ENCODE measurements around the gene AGBL1.
"Not testable (repeated sequence)": the region's sequence is repeated elsewhere in the genome, so short reads cannot be mapped to it uniquely, and the experiment has no call there.

AGBL1 gene

DNA sequence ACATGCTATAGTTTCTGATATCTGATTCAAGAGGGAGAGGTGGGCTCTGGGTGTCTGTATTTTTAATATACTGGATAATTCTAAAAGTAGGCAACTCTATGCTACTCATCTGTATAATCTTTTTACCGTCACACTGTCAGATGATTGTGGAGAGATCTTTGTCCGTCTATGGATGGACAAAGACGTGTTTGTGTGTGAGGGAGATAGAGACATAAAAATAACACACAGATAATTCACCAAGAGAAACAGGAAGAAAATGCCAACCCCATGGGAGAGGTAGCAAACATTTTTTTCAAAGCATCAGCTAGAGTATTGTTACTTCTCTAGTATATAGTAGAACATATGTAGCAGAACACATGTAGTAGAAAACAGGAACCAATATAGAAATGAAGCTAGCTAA lies 346.1 kb downstream of the AGBL1 start:
- DNase-seq, result no peak

DNA sequence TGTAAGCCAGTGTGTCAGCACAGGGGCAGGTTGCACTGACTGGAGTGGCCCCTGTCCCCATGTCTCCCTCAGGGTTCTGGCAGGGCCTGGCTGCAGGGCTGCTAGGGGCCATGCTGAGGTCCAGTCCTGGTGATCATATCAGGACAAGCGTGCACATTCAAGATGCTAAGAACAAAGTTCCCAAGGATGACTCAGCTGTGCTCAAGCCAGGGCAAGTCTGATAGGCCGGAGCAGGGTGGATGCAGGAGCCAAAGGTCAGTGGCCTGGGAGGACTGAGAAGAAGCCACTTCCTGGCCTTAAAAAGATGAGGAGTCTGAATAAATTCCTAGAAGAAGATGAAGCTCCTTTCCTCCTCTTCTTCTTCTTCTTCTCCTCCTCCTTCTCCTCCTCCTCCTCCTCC lies 353.2 kb downstream of the AGBL1 start:
- no peak for DNase-seq

DNA sequence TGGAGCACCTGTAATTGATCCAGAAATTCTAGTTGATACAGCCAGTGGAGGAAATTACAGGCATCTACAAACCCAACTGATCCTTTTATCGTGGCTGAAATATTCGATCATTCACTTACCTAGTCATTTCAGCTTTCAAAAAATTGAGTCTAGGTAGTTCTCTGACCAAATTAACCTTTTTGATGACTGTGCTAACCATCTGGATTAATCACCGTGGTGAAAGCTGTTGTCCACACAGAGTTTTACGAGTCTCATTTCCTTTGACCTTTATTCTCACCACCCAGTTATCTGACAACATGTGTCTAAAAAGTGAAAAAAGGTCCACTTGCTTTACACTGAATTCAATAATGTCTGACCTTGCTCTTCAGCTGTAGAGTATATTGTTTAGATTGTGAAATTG lies 354.3 kb downstream of the AGBL1 start:
- no peak for DNase-seq

DNA sequence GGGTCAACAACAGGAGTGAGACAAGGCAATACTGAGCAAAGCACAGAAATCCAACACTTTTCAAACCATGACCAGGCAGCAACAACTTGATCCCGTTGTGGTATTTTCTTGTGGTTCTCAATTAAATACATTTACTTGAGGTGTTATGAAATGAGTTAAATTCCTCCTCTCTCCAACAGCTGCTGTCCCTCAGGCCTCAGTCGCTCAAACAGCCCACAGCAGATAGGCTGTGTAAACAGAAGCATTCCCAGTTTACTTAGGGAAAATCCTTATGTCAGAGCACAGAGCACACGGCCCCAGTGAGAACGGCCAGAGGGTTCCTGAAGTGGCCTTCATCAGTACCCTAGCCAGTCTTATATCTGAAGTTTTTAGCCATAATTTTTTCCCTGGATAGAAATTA lies 359.9 kb downstream of the AGBL1 start:
- no peak for DNase-seq

DNA sequence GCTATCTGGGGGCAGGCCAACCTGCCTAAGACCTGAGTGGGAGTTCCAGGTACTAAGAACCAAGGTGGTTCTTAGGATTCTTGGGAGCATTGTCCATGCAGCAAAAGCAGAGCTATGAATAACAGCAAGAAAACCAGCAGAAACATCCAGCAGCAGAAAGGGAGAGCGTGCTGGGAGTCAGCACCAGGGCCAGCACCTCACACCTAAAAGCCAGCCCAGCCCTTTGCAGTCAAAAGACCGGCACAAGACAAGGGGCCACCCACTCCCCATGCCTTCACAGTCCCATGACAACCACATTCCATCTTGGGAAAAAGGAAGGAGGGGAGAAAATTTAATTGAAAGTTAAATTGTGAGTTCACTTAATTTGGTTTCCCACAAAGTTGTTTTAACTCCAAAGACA lies 364.9 kb downstream of the AGBL1 start:
- DNase-seq, result no peak

DNA sequence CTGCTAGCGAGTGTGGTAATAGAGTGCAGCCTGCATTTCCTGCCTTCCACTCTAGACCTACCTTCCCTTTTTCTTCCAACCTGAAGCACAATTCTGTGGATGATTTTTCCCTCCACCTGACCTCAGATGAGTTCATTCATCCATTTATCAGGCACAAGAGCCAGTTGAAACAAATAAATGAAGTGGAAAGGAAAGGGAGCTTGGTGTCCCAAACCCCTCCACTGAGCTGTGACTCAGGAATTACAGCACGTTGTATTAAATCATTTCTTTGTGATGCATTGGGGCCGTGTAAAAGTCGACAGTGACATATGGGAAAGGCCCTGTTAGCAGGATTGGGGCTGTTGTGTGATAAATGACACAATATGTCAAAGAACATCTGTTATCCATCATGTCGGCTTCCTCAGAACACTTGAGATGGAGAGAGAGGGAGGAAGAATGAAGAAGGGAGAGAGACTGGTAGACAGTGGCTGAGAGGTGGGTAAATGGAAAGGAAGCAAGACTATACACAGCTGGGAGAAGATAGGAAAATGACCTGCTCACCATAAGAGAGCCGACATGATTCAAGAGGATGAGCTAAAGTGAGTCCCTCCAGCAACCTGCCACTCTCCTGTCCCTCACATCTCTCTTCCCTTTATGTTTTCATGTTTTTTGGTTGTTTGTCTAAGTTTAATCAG lies 366.0 kb downstream of the AGBL1 start:
- no peak for DNase-seq

DNA sequence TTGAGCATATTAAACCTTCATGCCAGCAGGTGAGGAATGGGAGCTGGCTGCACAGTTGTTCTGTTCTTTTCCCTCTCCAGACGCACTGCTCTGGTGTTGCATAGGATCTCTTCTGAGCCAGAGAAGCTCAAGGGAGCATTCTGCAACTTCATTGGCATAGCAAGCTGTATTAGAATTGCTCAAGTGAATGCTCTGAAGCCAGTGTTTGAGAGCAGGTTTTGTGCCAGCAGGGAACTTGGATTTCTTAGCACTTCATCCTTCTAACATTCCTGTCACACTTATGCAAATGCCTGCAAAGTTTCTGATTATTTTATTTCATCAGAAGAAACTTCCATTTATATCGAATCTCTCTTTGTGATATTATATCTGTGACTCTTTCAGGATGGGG lies 366.6 kb downstream of the AGBL1 start:
- no peak for DNase-seq

DNA sequence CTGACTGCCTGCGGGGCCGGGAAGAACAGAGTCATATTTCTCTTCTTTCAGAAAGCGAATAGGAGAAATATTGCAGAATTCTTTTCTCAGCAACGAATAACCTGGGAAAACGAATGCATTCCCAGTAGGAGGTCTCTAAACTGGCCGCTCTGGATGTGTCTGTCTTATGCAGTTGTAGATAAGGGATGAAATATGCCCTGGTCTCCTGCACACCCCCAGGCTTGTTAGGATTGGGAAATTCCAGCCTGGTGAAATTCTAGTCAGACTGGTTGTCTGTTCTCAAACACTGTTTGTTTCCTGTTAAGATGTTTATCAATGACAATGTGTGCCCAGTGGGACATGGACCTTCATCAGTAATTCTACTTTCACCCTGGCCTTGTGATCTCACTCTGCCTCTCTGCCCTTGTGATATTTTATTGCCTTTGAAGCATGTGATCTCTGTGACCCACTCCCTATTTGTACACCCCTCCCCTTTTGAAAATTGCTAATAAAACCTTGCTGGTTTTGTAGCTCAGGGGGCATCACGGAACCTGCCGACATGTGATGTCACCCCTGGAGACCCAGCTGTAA lies 385.9 kb downstream of the AGBL1 start:
- DNase-seq, result not testable (repeated sequence)

DNA sequence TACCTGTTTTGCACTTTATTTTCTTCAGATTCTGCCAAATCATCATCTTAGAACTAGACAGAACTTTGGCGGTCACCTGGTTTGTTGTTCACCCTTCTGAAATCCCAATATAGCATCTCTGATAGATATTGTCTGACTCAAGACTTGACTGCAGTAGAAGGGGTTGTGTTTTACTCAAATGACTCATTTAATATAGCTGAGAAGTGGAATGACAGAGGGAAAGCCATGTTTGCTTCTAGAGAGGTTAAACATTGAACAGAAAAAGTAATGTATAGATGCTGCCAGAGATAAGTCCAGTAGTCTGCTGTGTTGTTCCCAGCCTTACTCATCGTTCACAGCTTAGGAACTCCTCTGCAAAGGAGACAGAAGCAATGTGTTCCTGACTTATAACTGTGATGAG lies 402.0 kb downstream of the AGBL1 start:
- no peak for DNase-seq

DNA sequence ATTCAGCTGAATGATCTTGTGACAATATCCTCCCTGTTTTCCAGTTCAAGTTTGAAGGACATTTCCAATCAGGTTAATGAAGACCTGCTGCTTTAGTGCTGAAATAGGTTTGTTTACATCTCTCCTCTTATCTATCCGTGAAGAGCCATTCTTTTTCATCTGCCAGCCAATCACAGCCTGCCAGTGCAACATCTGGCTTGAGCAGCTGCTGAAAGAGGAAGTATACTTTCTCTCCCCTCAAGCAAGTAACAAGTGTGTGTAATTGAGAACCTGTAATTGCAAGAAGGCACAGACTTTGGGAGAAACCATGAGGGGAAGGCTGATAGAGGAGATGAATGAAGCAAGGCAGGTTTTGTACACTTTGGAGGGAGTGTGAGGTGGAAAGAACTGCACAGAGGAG lies 404.3 kb downstream of the AGBL1 start:
- DNase-seq, result no peak

DNA sequence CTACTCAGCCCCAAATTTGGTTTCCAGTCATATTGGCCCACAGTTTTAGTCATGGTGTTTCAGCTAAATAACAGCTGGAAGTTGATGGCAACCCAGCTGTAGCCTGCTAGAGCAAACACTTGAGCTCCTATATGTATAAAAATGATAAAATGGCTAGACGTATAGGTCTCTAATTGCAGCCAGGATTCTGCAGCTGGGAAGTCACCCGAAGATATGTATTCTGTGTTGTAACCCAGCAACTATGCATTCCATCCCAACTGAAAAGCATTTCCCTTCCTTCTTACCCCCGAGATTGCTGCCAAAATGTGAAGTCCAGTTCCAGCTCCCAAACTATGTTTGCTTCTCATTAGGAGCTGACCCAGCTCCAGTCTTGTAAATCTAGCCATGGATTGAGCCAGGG lies 408.4 kb downstream of the AGBL1 start:
- no peak for DNase-seq

DNA sequence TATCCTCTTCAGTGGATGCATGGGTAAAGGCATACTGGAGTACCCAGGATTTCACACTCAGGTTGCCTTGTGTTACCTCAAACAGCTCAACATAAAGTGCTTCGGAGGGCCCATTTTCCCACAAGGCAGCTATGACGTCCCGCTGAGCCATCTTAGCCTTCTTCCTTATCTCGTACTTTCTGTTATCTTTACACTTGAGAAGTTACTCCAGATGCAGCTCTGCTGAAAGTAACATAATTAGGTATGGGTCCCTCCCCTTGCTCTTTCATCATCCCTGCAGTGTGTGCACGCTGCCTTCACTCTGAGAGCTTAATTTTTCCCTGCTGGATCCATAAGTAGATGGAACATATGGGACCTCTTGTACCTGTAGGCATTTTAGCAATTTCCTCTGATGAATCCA lies 410.3 kb downstream of the AGBL1 start:
- DNase-seq, result no peak

DNA sequence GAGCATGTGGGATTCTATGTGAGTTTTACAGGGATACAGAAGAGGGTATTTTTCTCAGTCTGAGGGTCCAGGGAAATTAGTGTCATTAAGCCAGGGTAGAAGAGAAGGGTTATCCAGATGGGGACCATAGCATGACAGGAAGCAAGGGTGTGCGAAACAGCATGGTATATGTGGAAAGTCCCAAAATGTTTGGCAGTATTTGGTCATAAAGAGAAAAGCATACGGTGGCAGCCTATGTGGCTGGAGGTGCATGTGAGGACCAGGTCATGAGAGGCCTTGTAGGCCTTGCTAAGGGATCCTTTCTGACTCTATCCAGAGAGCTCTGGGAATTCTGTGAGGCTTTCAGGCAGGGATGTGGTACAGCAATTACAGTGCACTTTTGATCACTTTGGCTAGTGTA lies 411.4 kb downstream of the AGBL1 start:
- no peak for DNase-seq

DNA sequence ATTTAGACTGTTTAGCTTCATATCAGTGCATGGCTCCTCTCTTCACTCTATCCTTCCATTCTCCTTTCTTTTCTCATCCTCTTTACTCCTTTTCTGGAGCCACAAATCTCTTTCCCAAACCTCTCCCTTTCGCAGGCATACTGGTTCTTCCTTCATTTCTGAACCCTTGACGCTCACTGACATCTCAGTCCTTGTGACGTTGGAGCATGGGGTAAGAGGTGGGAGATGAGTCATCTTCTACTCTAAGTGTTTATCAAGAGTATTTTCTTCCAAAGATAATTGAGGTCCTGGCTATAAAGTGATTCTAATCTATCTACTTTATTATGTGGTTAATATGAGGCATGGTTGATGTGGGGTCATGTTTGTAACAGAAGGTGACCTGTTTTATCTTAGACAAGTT lies 414.2 kb downstream of the AGBL1 start:
- DNase-seq, result no peak

DNA sequence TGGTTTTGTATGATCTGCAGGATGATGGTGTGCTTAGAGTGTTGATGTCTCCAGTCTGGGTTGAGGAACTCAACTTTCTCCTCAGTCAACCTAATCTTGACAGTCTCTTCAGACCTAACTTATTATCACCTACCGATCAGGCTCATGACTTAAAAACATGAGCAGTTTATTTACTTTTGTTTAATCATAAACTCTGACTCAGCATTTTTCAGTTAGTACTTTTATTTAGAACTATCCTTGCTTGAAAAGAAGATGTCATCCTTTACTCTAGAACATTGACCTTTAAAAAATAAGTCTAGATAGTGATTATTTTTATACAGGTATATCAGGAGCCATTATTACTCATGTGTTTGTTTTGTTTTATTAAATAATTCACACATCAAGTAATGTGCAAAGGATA lies 414.8 kb downstream of the AGBL1 start:
- no peak for DNase-seq

DNA sequence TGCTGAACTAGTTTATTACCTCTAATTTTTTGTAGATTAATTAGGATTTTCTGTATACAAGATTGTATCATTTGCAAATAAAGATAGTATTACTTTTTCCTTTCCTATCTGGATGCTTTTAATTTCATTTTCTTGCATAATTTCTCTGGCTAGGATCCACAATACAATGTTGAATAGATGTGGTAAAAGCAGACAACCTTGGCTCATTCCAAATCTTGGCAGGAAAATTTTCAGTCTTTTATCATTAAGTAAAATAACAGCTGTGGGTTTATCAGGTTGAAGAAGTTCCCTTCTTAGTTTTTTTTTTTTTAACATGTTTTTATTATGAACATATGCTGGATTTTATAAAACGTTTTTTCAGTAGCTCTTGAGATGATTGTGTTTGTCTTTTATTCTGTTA lies 422.6 kb downstream of the AGBL1 start:
- no peak for DNase-seq

DNA sequence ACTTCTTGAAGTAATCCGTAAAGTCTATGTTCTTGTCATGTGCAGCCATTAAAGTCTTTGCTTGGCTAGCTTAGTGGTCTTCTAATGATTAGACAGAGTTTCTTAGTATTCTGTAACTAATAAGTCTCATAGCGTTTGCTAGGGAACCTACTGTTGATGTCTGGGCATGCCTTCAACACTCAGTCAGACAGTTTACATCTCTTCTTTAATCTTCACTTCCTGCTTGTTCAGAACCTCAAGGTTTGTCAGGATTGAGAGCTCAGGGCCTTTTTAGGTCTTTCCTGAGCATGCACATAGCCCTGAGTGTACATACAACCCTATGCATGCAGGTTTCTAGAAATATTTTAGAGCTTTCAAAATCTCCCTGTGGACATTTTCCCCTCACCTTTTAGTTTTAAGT lies 426.3 kb downstream of the AGBL1 start:
- DNase-seq, result no peak

DNA sequence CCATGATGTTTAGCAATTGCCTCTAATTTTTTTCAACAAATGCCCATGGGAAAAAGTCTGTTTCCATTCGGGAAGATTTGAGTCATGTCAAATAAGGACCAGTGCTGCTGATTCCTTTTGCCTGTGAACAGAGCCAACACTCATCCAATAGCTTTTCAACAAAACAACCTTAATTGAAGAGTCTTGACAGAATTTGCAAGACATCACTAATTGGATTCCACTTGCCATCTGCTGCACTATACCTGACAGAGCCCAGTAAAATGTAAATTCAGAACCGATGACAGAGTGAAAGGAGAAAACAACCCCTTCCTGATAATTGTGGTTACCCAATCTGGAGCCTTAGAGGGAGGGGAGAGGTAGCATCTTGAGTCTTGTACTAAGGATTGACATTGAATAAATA lies 426.7 kb downstream of the AGBL1 start:
- DNase-seq, result no peak

DNA sequence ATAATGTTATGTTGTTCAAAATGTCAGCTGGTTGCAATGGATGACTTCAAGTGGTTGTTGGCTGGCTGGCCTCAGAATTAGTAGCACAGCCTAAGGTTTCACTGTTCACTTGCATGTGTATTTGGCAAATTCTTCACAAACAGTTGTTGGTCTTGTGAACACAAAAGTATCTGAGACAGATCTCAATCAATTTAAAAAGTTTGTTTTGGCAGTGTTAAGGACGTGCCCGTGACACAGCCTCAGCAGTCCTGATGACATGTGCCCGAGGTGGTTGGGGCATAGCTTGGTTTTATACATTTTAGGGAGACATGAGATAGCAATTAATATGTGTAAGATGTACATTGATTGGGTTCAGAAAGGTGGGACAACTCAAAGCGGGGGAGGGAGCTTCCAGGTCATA lies 436.0 kb downstream of the AGBL1 start:
- DNase-seq, result no peak

DNA sequence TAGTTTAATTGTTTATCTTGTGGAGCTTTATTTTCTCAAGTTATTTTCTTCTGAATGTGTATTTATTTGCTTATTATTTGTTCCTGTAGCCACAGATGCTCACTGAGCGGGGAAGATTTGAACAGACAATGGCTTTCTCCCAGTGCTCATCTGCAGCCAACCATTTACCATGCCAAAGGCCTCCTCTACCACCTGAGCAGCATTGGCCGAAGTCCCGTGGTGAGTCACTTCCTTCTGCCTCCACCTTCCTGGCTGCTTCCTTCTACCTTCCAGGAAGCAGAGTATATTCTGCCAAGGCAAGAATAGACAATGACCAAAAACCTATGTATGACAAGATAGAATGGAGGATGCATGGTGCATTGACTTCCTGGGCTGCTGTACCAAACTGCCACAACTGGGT lies 443.1 kb downstream of the AGBL1 start:
- no peak for DNase-seq

DNA sequence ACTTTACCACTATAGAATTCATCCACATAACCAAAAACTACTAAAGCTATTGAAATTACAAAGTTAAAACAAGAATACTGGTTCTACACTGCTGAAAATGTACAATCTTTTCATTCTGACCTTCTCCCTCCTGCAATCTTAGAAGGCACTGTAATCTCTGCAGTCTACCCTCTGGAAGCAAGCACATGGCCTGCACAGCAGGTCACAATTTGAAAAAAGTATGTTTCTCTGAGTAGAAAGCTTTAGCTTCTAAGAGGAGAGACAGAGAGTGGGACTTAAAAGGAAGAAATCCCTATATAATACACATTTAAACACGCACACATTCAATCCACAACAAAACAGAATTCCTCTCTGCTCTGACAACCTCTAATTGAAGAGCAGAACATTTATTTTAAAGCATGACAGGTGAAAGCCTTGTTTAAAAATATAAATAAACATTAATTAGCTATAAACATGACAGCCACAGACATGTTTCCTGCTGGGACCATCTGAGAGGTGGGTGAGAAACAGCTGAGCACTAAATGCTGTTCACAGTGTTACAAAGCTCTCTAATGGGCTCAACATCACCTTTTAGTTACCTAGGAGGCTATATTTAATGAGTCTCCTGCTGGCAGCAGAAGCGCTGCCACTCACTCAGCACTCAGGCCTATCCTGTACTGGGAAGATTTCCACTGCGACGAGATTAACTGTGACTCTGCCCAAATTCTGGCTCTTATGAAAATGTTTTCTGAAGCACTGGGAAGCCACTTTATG lies 447.4 kb downstream of the AGBL1 start:
- DNase-seq, result no peak

DNA sequence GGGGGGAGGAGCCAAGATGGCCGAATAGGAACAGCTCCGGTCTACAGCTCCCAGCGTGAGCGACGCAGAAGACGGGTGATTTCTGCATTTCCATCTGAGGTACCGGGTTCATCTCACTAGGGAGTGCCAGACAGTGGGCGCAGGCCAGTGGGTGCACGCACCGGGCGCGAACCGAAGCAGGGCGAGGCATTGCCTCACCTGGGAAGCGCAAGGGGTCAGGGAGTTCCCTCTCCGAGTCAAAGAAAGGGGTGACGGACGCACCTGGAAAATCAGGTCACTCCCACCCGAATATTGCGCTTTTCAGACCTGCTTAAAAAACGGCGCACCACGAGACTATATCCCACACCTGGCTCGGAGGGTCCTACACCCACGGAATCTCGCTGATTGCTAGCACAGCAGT lies 448.4 kb downstream of the AGBL1 start:
- DNase-seq, result not testable (repeated sequence)

DNA sequence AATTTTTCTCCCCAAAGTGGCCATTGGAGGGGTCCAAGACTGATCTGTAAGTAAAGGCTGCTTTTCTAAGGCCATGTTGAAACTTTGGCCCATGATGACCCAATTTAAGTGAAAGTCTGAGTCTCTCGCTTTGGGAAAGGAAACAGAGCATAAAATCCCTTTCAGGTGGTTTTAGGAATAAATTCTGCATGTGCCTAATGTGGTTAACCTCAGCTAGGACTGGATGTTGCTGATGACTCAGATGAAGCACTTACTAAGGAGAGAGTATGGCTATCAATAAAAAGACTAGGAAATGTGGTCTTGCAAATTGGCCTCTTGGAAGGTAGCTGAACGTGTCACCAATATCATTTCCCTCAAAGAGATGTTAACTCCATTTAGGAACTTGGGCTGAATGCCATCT lies 458.5 kb downstream of the AGBL1 start:
- no peak for DNase-seq

DNA sequence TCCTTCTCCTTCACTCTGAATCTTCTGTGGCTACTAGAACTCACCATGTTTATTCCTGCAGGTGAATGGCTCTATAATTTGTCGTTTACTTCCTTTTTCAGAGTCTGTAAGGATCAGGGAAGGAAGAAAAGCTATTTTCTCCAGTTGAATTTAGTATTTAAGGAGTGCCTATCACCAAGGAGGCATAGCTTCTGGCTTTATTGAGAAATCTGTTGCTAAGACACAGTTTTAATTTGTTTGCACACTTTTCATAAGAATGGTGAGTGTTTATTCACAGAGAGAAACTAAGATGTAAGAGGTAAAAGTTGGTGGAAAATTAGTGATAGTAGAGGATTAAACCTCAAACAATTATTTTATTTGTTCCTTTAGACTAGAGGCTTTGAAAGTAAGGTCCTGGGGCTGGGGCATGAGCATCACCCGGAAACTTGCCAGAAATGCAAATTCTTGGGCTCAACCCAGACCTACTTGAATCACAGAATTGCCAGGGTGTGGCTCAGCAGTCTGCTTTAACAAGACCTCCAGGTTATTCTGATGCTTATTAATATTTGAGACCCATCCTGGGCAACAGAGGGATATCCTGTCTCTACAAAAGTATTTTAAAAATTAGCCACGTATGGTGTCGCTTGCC lies 461.3 kb downstream of the AGBL1 start:
- DNase-seq, result no peak

All from NCI-H187 treated with DMSO at 0.1 percent for 48 hours (cell line).